Cardiac muscle cell (in vitro differentiated cells and primary cell): ENCODE measurements around the gene CBX8. TPM values are rescaled to one million over a fixed set of nuclear protein-coding genes. Genes with fewer than 3 reads are reported as not detected.

Source experiments
- DNase-seq, 2 donors: peaks; one replicate each; pipeline versions ENCODE4 v3.0.0 to v3.0.0-alpha.2; 2010 to 2017; ENCODE audit warnings: low read depth in 1 of 2, low spot score in 1 of 2
- H3K27ac ChIP-seq: fragments of 200-600 bp; sonication (generic); 2 replicates; pipeline ENCODE4 v1.5.1; 2016
- H3K27me3 ChIP-seq: fragments of 200-600 bp; sonication (generic); 2 replicates; pipeline ENCODE4 v1.6.0; 2016; ENCODE audit warnings: control low read depth
- H3K36me3 ChIP-seq: fragments of 200-600 bp; sonication (generic); 2 replicates; pipeline ENCODE4 v1.5.1; 2016; ENCODE audit warnings: control low read depth
- H3K4me1 ChIP-seq: fragments of 200-600 bp; sonication (generic); 2 replicates; pipeline ENCODE4 v1.8.1; 2017; ENCODE audit warnings: low read depth, mild to moderate bottlenecking, mixed run types
- H3K4me3 ChIP-seq: fragments of 200-600 bp; sonication (generic); 2 replicates; pipeline ENCODE4 v1.5.1; 2016; ENCODE audit warnings: mild to moderate bottlenecking
- H3K9me3 ChIP-seq: fragments of 200-600 bp; sonication (generic); 2 replicates; pipeline ENCODE4 v1.5.1; 2017; ENCODE audit warnings: low read depth, mild to moderate bottlenecking, control low read depth
- CTCF ChIP-seq: IDR thresholded peaks from 2 replicates; pipeline ENCODE4 v1.5.1; 2012; ENCODE audit warnings: low read depth, mild to moderate bottlenecking, low read length
- polyA plus RNA-seq: library from polyadenylated mRNA; unstranded; fragments of >200 nt; fragmentation: Nextera tagmentation; extraction: Ambion mirVana; gene quantifications from 2 replicates; pipeline ENCODE4 v1.2.1, GENCODE V29; 2016
- total RNA-seq: library from RNA; depleted of rRNA; stranded (reverse); fragments of >200 nt; gene quantifications from 2 replicates; pipeline ENCODE4 v1.2.3, GENCODE V29; 2016

CBX8 gene
- total and polyA plus RNA-seq, 2 experiments from 2014 or later: 13.8 to 16.7 TPM

GRCh38 chr17:79750650-79751545, 46.0 kb downstream of the CBX8 start:
- peaks cover 66% of the 10 kb centered on the region for H3K27me3 ChIP-seq
- no peak overlapping the region for H3K27ac ChIP-seq
- no peaks in the 10 kb centered on the region for H3K36me3 ChIP-seq
- H3K9me3 ChIP-seq: no peaks in the 10 kb centered on the region
- H3K4me1 ChIP-seq: no peaks in the 10 kb centered on the region
- no peak for DNase-seq
- no peak for TF ChIP-seq CTCF
- H3K4me3 ChIP-seq: no peak overlapping the region

GRCh38 chr17:79749958-79750357, 46.9 kb downstream of the CBX8 start:
- Histone ChIP-seq H3K9me3 (no peaks in the 10 kb centered on the region), H3K27me3 (peaks cover 75% of the 10 kb centered on the region), H3K27ac (no peak overlapping the region), H3K36me3 (no peaks in the 10 kb centered on the region), H3K4me1 (no peaks in the 10 kb centered on the region), H3K4me3 (no peak overlapping the region)
- no peak for TF ChIP-seq CTCF
- DNase-seq: no peak

GRCh38 chr17:79749156-79749815, 47.6 kb downstream of the CBX8 start:
- H3K4me1 ChIP-seq: no peaks in the 10 kb centered on the region
- peak in 1 of 2 donors; percentile 81 for DNase-seq
- H3K27me3 ChIP-seq: peaks cover 79% of the 10 kb centered on the region
- TF ChIP-seq CTCF: no peak
- H3K9me3 ChIP-seq: no peaks in the 10 kb centered on the region
- no peak overlapping the region for H3K4me3 ChIP-seq
- H3K27ac ChIP-seq: no peak overlapping the region
- H3K36me3 ChIP-seq: no peaks in the 10 kb centered on the region

- peak overlapping the region; percentile 25 for H3K4me3 ChIP-seq
- no peaks in the 10 kb centered on the region for H3K4me1 ChIP-seq
- H3K27ac ChIP-seq: no peak overlapping the region
- peaks cover 79% of the 10 kb centered on the region for H3K27me3 ChIP-seq
- no peak for TF ChIP-seq CTCF
- no peaks in the 10 kb centered on the region for H3K36me3 ChIP-seq
- no peaks in the 10 kb centered on the region for H3K9me3 ChIP-seq
- no peak for DNase-seq
These were observed 48.4 kb downstream of the CBX8 start for GRCh38 chr17:79748295-79749099.

- Histone ChIP-seq H3K27me3 (peaks cover 82% of the 10 kb centered on the region), H3K27ac (no peak overlapping the region), H3K4me3 (peak overlapping the region; percentile 25), H3K4me1 (no peaks in the 10 kb centered on the region), H3K36me3 (no peaks in the 10 kb centered on the region), H3K9me3 (no peaks in the 10 kb centered on the region)
- no peak for TF ChIP-seq CTCF
- peak in 1 of 2 donors; percentile 34 for DNase-seq
These were observed 49.2 kb downstream of the CBX8 start for GRCh38 chr17:79747508-79748294.
